ENCODE measurements around the gene ACVR1C.
"Not testable (repeated sequence)": the region's sequence is repeated elsewhere in the genome, so short reads cannot be mapped to it uniquely, and the experiment has no call there.

ACVR1C gene

DNA sequence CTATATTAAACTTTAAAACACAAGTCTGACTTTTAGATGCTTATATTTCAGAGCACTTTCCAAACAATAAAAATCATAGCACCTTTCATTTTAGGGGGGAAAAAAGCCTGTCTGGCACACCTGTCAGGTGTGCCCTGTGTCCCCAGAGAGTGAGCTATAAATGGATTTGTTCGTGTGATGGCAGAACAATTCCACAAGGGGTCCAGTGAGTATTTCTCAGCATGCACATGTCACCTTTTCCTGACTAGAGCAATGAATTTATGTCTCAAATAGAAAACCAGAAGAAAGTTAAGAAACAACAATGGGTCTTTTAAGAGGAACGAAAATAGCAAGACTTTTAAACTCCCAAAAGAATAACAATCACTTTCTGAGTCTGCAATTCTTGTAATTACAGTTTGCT lies 55.9 kb downstream of the ACVR1C start:
- DNase-seq: no peak

DNA sequence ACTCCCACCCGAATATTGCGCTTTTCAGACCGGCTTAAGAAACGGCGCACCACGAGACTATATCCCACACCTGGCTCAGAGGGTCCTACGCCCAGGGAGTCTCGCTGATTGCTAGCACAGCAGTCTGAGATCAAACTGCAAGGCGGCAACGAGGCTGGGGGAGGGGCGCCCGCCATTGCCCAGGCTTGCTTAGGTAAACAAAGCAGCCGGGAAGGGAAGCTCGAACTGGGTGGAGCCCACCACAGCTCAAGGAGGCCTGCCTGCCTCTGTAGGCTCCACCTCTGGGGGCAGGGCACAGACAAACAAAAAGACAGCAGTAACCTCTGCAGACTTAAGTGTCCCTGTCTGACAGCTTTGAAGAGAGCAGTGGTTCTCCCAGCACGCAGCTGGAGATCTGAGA lies 62.0 kb downstream of the ACVR1C start:
- not testable (repeated sequence) for DNase-seq

DNA sequence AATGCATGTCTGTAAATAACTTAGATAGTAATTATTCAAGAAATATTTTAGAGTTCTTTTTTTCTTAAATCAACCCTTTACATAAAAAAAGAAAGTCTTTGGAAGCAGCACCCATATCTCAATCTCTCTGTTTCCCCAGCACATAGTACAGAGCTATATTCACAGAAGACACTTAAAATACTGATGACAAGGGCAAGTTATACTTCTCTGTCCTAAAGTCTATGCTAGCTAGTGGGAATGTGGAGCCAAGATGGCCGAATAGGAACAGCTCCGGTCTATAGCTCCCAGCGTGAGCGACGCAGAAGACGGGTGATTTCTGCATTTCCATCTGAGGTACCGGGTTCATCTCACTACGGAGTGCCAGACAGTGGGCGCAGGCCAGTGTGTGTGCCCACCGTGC lies 62.6 kb downstream of the ACVR1C start:
- not testable (repeated sequence) for DNase-seq

DNA sequence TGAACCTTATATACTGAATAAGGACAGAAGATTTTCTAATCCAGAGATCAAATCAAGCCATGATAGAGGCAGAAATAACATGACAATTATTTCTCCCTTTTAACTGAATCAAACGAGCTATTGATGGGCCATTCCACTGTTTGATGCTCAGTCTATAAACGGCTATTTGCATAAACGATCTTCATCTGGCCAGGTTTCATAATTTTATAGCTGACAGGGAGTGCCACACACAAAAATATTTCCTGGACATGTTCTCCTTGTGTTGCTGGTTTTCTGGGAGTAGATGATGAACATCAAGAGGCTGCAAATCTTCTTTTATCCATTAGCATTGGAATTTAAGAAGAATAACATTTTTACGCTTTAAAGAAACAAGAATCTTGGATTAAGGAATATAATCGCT lies 63.1 kb downstream of the ACVR1C start:
- no peak for DNase-seq

- DNase-seq: no peak
Observed at GRCh38 chr2:157559890-157560289, 68.8 kb downstream of the ACVR1C start.

- no peak for DNase-seq
Observed at GRCh38 chr2:157559461-157559860, 69.2 kb downstream of the ACVR1C start.

GRCh38 chr2:157559061-157559460 lies 69.6 kb downstream of the ACVR1C start:
- no peak for DNase-seq

DNA sequence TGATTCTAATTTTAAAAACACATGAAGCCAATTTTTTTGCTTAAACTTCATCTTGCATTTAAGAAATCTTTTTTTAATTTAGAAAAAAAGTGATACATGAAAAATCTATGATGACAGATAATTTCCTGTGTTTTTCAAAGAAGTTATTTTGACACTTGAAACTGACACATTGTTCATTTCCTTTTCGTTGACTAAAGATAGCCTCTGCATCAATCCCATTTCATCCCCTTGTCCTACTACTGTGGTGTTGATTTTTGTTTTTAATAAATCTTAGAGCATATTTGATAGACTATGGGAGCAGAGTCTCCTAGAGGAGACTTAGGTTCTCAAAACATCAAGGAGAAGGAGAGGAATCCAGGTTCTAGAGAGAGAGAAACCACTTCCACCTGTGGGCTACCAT lies 70.9 kb downstream of the ACVR1C start:
- no peak for DNase-seq

DNA sequence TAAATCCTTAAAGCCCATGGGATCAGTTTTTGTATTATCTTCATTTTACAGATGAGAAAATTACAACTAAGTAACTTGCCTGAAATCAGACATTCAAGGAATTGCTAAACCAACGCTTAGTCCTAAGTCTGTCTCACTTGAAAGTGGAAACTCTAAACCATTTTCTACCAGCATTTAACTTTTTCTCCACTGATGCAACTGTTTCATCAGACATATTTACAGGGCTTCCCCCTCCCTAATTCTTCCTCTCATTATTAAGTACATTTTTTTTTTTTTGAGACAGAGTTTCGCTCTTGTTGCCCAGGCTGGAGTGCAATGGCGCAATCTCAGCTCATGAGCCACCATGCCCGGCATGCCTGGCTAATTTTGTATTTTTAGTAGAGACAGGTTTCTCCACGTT lies 88.6 kb downstream of the ACVR1C start:
- DNase-seq: no peak

DNA sequence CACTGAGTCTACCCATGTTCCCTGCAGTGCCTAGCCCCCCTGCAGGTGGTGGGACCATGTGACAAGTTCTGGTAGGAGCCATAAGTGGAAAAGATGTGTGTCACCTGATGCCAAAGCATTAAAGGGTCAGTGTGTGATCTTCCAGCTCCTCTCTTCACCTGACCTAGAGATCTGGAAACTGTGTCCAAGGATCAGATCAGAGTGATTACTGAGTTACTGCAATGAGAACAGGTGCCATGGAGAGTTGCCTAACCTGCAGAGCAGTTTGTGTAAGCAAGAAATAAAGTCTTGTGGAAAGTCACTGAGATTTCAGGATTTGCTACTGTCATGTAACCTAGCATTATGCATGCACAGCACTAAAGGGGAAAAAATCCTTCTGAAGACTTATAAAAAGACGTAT lies 90.6 kb downstream of the ACVR1C start:
- DNase-seq: no peak

DNA sequence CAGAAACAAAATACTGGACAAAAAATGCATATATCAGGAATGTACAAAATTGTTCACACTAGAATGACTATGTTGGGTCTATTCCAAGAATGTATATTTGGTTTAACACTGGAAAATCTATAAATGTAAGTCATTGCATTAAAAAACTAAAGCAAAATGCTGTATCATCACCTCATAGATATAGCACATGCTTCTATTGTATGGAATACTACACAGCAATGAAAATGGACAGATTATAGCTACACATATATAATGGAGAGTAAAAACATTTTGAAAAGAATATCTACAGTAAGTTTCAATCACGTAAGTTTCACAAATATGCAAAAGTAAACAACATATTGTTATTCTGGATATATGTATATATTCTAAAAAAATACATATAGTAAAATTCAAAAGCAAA lies 91.8 kb downstream of the ACVR1C start:
- no peak for DNase-seq

DNA sequence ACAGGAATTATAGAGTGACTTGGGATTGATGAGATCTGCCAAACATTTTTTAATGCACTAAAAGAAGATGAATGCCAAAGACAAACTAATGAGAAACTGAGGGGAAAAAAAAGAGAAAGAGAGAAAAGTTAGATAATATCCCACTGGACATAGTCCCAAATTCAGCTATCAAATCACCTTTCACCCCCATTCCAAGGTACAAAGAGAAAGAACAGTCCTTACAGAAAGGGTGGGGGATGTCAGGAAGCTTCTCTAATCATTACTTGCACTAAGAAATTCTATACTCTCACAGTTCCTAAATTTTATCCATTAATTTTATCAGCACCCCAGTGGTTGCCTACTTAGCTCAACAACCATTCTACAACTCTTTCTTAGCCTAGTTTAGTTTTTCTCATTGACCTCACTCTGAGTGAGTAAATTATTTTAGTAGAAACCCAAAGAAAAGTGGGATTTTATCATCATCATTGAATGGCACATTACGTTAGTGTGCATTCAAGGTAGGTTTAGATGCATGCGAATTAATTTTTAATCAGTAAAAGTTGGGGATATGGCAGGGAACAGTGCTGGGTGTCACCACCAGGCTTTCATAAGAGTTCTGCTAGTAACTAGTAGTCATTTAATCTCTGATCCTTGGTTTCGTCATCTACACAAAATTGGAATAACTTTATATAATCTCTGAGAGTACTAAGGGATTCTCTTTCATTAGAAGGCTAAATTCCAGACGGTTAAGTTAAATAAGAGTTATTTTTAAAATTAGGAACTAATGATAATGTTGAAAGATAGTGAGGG lies 99.5 kb downstream of the ACVR1C start:
- no peak for DNase-seq

- DNase-seq: no peak
Observed at GRCh38 chr2:157526070-157526469, 102.6 kb downstream of the ACVR1C start.

- no peak for DNase-seq
Observed at GRCh38 chr2:157523270-157524247, 105.1 kb downstream of the ACVR1C start.

- DNase-seq: not testable (repeated sequence)
Observed at GRCh38 chr2:157514966-157515365, 113.7 kb downstream of the ACVR1C start.

GRCh38 chr2:157509744-157510143 lies 118.9 kb downstream of the ACVR1C start:
- DNase-seq: no peak

- DNase-seq: no peak
Observed at GRCh38 chr2:157508676-157509075, 120.0 kb downstream of the ACVR1C start.

GRCh38 chr2:157506586-157506985 lies 122.1 kb downstream of the ACVR1C start:
- DNase-seq: no peak

DNA sequence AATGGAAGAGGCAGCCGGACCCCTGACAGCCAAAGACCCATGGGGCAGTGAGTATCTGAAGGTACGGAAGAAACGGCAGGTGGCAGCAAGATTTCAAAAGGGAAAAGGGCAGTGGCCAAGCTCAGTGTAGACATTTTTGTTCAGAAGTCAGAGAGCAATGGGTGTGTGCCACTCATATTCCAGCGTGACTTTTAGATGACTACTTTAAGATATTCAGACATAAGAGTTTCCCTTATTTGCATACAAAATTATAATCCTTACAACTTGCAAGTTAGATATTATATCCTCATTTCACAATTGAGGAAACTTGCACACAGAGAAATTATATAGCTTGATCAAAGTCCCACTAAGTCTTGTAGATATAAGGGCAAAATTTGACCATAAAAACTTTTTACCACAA lies 124.0 kb downstream of the ACVR1C start:
- no peak for DNase-seq

DNA sequence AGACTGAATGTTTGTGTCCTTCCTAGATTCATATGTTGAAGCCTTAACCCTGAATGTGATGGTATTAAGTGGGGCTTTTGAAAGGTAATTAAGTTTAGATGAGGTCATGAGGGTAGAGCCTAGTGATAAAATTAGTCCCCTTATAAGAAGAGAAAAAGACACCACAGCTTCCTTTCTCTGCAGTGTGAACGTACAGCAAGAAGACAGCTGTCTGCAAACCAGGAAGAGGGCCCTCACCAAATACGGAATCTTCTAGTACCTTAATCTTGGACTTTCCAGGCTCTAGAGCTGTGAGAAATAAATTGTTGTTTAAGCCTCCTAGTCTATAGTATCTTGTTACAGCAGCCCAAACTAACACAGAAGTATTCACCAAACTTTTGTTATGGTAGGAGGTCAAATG lies 127.6 kb downstream of the ACVR1C start:
- no peak for DNase-seq

GRCh38 chr2:157500334-157500733 lies 128.3 kb downstream of the ACVR1C start:
- DNase-seq: no peak

DNA sequence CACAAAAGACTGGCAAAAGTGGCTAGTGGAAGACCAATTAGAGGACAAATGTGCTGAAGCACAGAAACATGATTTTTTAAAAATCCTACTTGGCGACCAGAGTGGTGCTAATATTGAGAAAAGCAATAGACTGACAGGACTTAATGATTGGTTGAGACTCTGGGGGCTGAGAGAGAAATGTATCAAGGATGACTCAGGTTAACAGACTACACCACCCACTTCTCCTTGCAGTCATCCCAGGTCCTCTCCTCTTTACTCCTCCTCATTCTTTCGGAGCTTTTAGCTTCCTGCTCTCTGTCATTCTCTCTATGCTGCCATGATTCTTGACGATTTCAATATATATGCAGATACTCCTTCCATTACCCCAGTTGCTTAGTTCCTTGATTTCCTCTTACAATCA lies 130.2 kb downstream of the ACVR1C start:
- DNase-seq: no peak

GRCh38 chr2:157497638-157498314 lies 130.9 kb downstream of the ACVR1C start:
- DNase-seq: no peak
